ENCODE measurements around the gene MGAT5. TPM values are rescaled to one million over a fixed set of nuclear protein-coding genes. Genes with fewer than 3 reads are reported as not detected.
A peak's percentile ranks its signal among the peaks of the same experiment; 100 is the strongest.

The MGAT5 gene
- total and polyA plus RNA-seq, 2 donors = 17.0 to 49.4 TPM

DNA sequence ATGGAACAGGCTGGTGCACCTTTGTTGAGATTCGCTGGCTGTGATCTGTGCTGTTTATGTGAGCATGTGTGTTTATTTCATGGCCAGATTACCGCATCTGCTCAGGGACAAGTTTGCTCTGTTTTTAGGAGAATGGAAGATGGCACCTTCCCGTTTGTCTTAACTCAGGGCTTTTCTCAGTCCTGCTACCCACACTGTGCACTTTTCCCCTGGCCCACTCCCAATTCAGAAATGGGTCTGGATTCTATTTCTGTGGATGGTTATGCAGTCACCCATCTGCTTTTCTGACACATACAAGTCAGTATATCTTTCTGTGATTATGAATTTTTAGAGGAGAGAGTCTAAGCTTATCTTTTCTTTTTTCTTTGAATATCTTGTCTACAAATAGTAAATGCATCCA is 15.4 kb downstream of the MGAT5 start:
- Histone ChIP-seq H3K27ac (ENCODE audit: low read depth) (no peak overlapping the region), H3K36me3 (ENCODE audit: insufficient read depth) (no peaks in the 10 kb centered on the region), H3K4me3 (ENCODE audit: low read depth, low read length) (no peak overlapping the region), H3K4me1 (ENCODE audit: insufficient read depth) (no peaks in the 10 kb centered on the region)
- WGBS = 79% methylated on average over 3 of the region's 3 CpGs
- no peak for DNase-seq (ENCODE audit: extremely low spot score)

- Histone ChIP-seq H3K4me1 (ENCODE audit: insufficient read depth) (no peaks in the 10 kb centered on the region), H3K4me3 (ENCODE audit: low read depth, low read length) (no peak overlapping the region), H3K27ac (ENCODE audit: low read depth) (no peak overlapping the region), H3K36me3 (ENCODE audit: insufficient read depth) (no peaks in the 10 kb centered on the region)
- 50% methylated on average over 7 of the region's 7 CpGs for WGBS
- no peak for DNase-seq (ENCODE audit: extremely low spot score)
These were observed 16.3 kb downstream of the MGAT5 start for GRCh38 chr2:134269972-134270735.

GRCh38 chr2:134271758-134272157 is 17.9 kb downstream of the MGAT5 start:
- Histone ChIP-seq H3K27ac (ENCODE audit: low read depth) (no peak overlapping the region), H3K4me3 (ENCODE audit: low read depth, low read length) (no peak overlapping the region), H3K36me3 (ENCODE audit: insufficient read depth) (no peaks in the 10 kb centered on the region), H3K4me1 (ENCODE audit: insufficient read depth) (no peaks in the 10 kb centered on the region)
- DNase-seq (ENCODE audit: extremely low spot score) = no peak
- 75% methylated on average over 2 of the region's 2 CpGs for WGBS

GRCh38 chr2:134272806-134273205 is 18.9 kb downstream of the MGAT5 start:
- H3K4me1 ChIP-seq (ENCODE audit: insufficient read depth) = no peaks in the 10 kb centered on the region
- DNase-seq (ENCODE audit: extremely low spot score) = no peak
- WGBS = 82% methylated on average over 9 of the region's 9 CpGs
- no peak overlapping the region for H3K27ac ChIP-seq (ENCODE audit: low read depth)
- H3K4me3 ChIP-seq (ENCODE audit: low read depth, low read length) = no peak overlapping the region
- no peaks in the 10 kb centered on the region for H3K36me3 ChIP-seq (ENCODE audit: insufficient read depth)

DNA sequence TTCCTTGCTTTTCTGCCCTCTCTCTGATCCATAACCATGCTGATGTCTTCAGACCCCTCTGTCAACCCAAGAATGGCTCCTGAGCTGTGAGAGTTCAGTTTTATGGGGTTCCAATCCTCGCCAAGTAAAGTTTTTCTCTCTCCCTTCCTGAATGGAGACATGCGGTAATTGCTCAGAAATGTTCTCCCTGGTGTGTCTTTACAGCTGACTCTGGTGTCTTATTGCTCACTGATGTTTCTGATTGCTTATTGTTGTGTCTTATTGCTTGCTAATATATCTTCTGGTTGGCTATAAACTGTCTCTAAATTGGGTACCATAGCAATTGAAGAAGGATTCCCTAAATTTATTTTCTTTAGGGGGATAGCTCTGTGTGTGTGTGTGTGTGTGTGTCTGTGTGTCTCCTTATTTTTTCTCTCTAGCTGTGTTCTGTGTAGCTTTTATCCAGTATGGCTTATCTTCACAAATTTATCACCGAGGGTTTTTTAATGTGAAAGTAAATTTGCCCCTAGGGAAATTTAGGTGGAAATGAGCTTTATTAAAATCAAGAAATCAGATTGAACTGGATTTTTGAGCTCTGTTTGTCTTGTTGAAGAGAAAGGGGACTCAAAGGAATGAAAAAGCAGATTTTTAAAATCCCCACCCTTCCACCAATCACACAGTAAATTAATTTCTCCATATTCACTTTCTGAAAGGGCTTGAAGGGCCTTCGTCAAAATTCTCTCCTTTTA is 19.5 kb downstream of the MGAT5 start:
- DNase-seq (ENCODE audit: extremely low spot score) = peak; percentile 17
- Histone ChIP-seq H3K4me1 (ENCODE audit: insufficient read depth) (no peaks in the 10 kb centered on the region), H3K27ac (ENCODE audit: low read depth) (no peak overlapping the region), H3K36me3 (ENCODE audit: insufficient read depth) (no peaks in the 10 kb centered on the region), H3K4me3 (ENCODE audit: low read depth, low read length) (no peak overlapping the region)
- WGBS = 67% methylated on average over 4 of the region's 4 CpGs

DNA sequence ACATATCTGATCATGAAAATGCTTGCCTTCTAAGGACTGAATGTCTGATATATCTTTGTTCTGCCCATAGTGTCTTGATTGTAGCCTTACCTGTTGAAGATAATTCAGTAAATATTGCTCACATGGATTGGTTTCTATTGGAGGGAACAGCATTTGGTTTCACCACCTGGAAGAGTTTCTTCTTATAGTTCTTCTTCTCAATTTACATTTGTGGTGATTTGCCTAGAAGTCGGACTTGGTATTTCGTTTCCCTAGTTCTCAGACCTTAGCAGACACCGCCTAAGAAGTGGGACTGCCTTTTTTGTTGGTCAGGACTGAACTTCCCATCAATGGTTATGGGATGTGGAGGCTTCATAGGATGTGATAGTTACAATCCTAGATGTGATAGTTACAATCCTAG is 20.2 kb downstream of the MGAT5 start:
- no peak overlapping the region for H3K4me3 ChIP-seq (ENCODE audit: low read depth, low read length)
- no peaks in the 10 kb centered on the region for H3K36me3 ChIP-seq (ENCODE audit: insufficient read depth)
- no peak for DNase-seq (ENCODE audit: extremely low spot score)
- no peak overlapping the region for H3K27ac ChIP-seq (ENCODE audit: low read depth)
- H3K4me1 ChIP-seq (ENCODE audit: insufficient read depth) = no peaks in the 10 kb centered on the region
- WGBS = 99% methylated on average over 3 of the region's 3 CpGs

DNA sequence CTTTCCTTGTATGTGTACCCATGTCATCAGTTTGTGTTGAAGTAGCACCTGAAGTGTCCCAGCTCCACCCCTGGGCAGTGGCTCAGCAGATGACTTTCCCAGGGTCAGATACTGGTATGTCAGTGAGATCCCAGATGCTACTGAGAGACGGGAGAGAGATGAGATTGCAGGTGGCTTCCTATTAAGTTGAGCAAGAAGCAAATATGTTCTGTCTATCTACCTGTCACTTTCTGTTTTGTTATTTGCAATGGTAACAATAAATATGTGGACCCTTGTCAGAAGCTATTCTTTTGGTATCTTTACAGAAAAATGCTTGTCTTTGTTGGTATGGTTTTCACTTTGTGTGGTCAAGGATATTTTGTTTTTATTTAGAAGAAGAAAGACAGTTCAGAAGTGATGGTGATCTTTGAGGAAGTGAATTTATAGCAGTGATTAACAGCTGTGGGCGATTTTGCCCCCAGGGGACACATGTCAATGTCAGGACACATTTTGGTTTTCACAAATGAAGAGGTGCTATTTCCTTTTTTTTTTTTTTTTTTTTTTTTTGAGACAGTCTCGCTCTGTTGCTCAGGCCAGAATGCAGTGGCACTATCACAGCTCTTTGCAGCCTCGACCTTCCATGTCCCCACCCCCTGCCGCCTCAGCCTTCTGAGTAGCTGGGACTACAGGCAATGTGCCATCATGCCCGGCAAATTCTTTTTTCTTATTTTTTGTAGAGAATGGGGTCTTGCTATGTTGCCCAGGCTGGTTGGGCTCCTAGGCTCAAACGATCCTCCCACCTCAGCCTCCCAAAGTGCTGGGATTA is 21.4 kb downstream of the MGAT5 start:
- no peaks in the 10 kb centered on the region for H3K36me3 ChIP-seq (ENCODE audit: insufficient read depth)
- H3K4me1 ChIP-seq (ENCODE audit: insufficient read depth) = no peaks in the 10 kb centered on the region
- H3K27ac ChIP-seq (ENCODE audit: low read depth) = no peak overlapping the region
- 91% methylated on average over 7 of the region's 7 CpGs for WGBS
- no peak for DNase-seq (ENCODE audit: extremely low spot score)
- no peak overlapping the region for H3K4me3 ChIP-seq (ENCODE audit: low read depth, low read length)

DNA sequence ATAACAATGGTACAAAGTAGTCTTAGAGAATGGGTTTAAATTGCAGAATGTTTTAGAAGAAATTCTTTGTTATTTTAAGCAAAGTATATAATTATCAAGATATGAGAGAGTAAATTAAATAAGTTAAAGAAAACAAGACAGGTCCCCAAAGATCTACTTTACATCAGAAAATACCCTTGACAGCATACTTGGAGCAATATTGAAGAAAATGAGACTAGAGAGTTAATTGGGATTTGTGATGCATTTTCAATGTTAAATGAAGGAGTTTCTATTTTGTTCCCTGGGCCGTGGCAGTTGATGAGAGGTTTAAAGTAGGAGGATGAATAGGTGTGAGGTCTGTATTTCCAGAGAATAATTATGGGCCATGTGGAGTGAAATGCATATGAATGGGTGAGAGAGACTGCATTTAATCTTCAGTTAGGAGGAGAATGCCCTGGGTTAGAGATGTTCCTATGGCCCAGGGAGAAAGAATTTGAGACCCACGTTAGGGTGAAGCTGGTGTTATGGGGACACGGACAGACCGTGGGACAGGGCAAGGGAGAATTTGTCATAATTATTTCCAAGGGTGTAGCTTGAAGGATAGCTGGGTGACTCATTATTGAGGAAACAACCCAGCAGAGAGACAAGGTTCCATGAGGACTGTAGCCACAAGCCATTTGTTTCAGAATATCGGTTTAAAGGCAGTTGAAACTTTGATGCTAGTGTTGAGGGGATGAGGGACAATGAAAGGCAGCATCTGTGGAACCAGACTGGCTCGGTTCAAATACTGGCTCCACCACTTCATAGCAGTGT is 22.7 kb downstream of the MGAT5 start:
- WGBS = 92% methylated on average over 6 of the region's 6 CpGs
- H3K4me3 ChIP-seq (ENCODE audit: low read depth, low read length) = no peak overlapping the region
- no peaks in the 10 kb centered on the region for H3K36me3 ChIP-seq (ENCODE audit: insufficient read depth)
- H3K27ac ChIP-seq (ENCODE audit: low read depth) = no peak overlapping the region
- no peak for DNase-seq (ENCODE audit: extremely low spot score)
- no peaks in the 10 kb centered on the region for H3K4me1 ChIP-seq (ENCODE audit: insufficient read depth)

DNA sequence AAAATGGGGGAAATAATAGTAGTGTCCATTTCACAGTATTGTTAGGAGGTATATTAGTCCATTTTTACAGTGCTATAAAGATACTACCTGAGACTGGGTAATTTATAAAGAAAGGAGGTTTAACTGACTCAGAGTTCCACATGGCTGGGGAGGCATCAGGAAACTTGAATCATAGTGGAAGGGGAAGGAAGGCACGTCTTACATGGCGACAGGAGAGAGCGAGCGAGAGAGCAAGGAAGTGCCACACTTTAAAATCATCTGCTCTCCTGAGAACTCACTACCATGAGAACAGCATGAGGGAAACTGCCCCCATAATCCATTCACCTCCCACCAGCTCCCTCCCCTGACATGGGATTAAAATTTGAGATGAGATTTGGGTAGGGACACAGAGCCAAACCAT is 23.4 kb downstream of the MGAT5 start:
- WGBS = 94% methylated on average over 4 of the region's 4 CpGs
- Histone ChIP-seq H3K27ac (ENCODE audit: low read depth) (no peak overlapping the region), H3K4me3 (ENCODE audit: low read depth, low read length) (no peak overlapping the region), H3K4me1 (ENCODE audit: insufficient read depth) (no peaks in the 10 kb centered on the region), H3K36me3 (ENCODE audit: insufficient read depth) (no peaks in the 10 kb centered on the region)
- no peak for DNase-seq (ENCODE audit: extremely low spot score)

DNA sequence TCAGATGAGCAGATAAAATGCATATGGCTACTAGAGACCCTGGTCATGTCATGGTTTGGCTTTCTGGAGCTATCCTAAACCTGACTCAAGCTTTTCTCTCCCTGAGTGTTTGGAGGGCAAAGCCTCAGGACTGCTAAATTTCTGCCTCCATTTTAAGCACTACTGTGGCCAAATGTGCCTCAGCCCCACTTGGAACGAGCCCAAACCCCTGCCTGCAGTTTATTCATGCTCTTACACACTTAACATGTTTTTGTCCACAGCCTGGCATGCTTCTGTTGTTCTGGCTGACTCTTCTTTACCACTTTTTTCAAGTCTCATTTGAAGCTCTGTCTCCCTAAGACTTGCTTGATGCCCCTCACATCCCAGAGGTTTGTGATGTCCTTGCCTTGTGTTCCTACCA is 24.7 kb downstream of the MGAT5 start:
- DNase-seq (ENCODE audit: extremely low spot score) = no peak
- Histone ChIP-seq H3K27ac (ENCODE audit: low read depth) (no peak overlapping the region), H3K4me1 (ENCODE audit: insufficient read depth) (no peaks in the 10 kb centered on the region), H3K4me3 (ENCODE audit: low read depth, low read length) (no peak overlapping the region), H3K36me3 (ENCODE audit: insufficient read depth) (no peaks in the 10 kb centered on the region)
- 60% methylated on average over 1 of the region's 1 CpG for WGBS

GRCh38 chr2:134279417-134279816 is 25.5 kb downstream of the MGAT5 start:
- 87% methylated on average over 3 of the region's 3 CpGs for WGBS
- H3K27ac ChIP-seq (ENCODE audit: low read depth) = no peak overlapping the region
- DNase-seq (ENCODE audit: extremely low spot score) = no peak
- no peaks in the 10 kb centered on the region for H3K36me3 ChIP-seq (ENCODE audit: insufficient read depth)
- no peaks in the 10 kb centered on the region for H3K4me1 ChIP-seq (ENCODE audit: insufficient read depth)
- H3K4me3 ChIP-seq (ENCODE audit: low read depth, low read length) = no peak overlapping the region

- WGBS = 89% methylated on average over 5 of the region's 5 CpGs
- no peak overlapping the region for H3K27ac ChIP-seq (ENCODE audit: low read depth)
- no peaks in the 10 kb centered on the region for H3K4me1 ChIP-seq (ENCODE audit: insufficient read depth)
- no peak for DNase-seq (ENCODE audit: extremely low spot score)
- no peak overlapping the region for H3K4me3 ChIP-seq (ENCODE audit: low read depth, low read length)
- H3K36me3 ChIP-seq (ENCODE audit: insufficient read depth) = no peaks in the 10 kb centered on the region
These were observed 26.4 kb downstream of the MGAT5 start for GRCh38 chr2:134280231-134280630.

GRCh38 chr2:134280726-134281125 is 26.9 kb downstream of the MGAT5 start:
- no peak overlapping the region for H3K27ac ChIP-seq (ENCODE audit: low read depth)
- no peak overlapping the region for H3K4me3 ChIP-seq (ENCODE audit: low read depth, low read length)
- H3K4me1 ChIP-seq (ENCODE audit: insufficient read depth) = no peaks in the 10 kb centered on the region
- no peak for DNase-seq (ENCODE audit: extremely low spot score)
- WGBS = 92% methylated on average over 4 of the region's 4 CpGs
- H3K36me3 ChIP-seq (ENCODE audit: insufficient read depth) = no peaks in the 10 kb centered on the region
